ENCODE measurements around the gene VSNL1.

Gene VSNL1

GRCh38 chr2:17593445-17593840 is 52.9 kb downstream of the VSNL1 start:
- H3K4me3 ChIP-seq (ENCODE audit: control insufficient read depth, low read depth, low read length): no peak overlapping the region
- DNase-seq (ENCODE audit: low read depth): no peak
- TF ChIP-seq CTCF (IDR thresholded peaks at IDR 0.05; ENCODE audit: control insufficient read depth, insufficient read depth, low read depth, low read length, missing control alignments): no peak

- no peak for DNase-seq (ENCODE audit: low read depth)
- H3K4me3 ChIP-seq (ENCODE audit: control insufficient read depth, low read depth, low read length): no peak overlapping the region
- TF ChIP-seq CTCF (IDR thresholded peaks at IDR 0.05; ENCODE audit: control insufficient read depth, insufficient read depth, low read depth, low read length, missing control alignments): no peak
Measured at GRCh38 chr2:17593841-17594491, 53.5 kb downstream of the VSNL1 start.

GRCh38 chr2:17594533-17595401 is 54.3 kb downstream of the VSNL1 start:
- TF ChIP-seq CTCF (IDR thresholded peaks at IDR 0.05; ENCODE audit: control insufficient read depth, insufficient read depth, low read depth, low read length, missing control alignments): no peak
- no peak overlapping the region for H3K4me3 ChIP-seq (ENCODE audit: control insufficient read depth, low read depth, low read length)
- peak; percentile 44 for DNase-seq (ENCODE audit: low read depth)

- no peak for TF ChIP-seq CTCF (IDR thresholded peaks at IDR 0.05; ENCODE audit: control insufficient read depth, insufficient read depth, low read depth, low read length, missing control alignments)
- H3K4me3 ChIP-seq (ENCODE audit: control insufficient read depth, low read depth, low read length): no peak overlapping the region
- DNase-seq (ENCODE audit: low read depth): no peak
Measured at GRCh38 chr2:17599617-17600016, 59.1 kb downstream of the VSNL1 start.

GRCh38 chr2:17600556-17601204 is 60.2 kb downstream of the VSNL1 start:
- no peak for TF ChIP-seq CTCF (IDR thresholded peaks at IDR 0.05; ENCODE audit: control insufficient read depth, insufficient read depth, low read depth, low read length, missing control alignments)
- no peak for DNase-seq (ENCODE audit: low read depth)
- H3K4me3 ChIP-seq (ENCODE audit: control insufficient read depth, low read depth, low read length): no peak overlapping the region

- TF ChIP-seq CTCF (IDR thresholded peaks at IDR 0.05; ENCODE audit: control insufficient read depth, insufficient read depth, low read depth, low read length, missing control alignments): no peak
- no peak for DNase-seq (ENCODE audit: low read depth)
Measured at GRCh38 chr2:17604050-17604449, 63.6 kb downstream of the VSNL1 start.

More at GRCh38 chr2:17604050-17604449, 63.6 kb downstream of the VSNL1 start:
- no peak overlapping the region for H3K4me3 ChIP-seq (ENCODE audit: control insufficient read depth, low read depth, low read length)

Data from AG09309 (cell line).